ENCODE results near the gene MCL1. TPM values are rescaled to one million over a fixed set of nuclear protein-coding genes. Genes with fewer than 3 reads are reported as not detected.

MCL1 gene
- total and polyA plus RNA-seq, 2 experiments from 2014 or later = 55.3 to 244 TPM

GRCh38 chr1:150552128-150552910, 27.1 kb downstream of the MCL1 start:
- no peak for ATAC-seq
- Mint-ChIP-seq H3K27ac (no peak overlapping the region), H3K27me3 (ENCODE audit: insufficient read depth, low read depth, poor library complexity) (peaks cover 21% of the 10 kb centered on the region), H3K36me3 (ENCODE audit: low read depth) (no peaks in the 10 kb centered on the region; the same call in 2 of the 3 replicates), H3K9me3 (no peaks in the 10 kb centered on the region), H3K4me1 (peaks cover 37% of the 10 kb centered on the region), H3K4me3 (no peak overlapping the region; the same call in 2 of the 3 replicates)
- Histone ChIP-seq H4K20me1 (replicated peaks; ENCODE audit: insufficient read depth) (no peaks in the 10 kb centered on the region), H3K9me2 (ENCODE audit: insufficient read depth) (no peaks in the 10 kb centered on the region), H3K27me3 (ENCODE audit: insufficient read depth) (peaks cover 22% of the 10 kb centered on the region), H2AFZ (no peak overlapping the region), H3K36me3 (ENCODE audit: insufficient read depth) (no peaks in the 10 kb centered on the region), H3K4me2 (no peak overlapping the region; the same call in 1 of the 2 replicates), H3K4me1 (ENCODE audit: insufficient read depth) (peaks cover 15% of the 10 kb centered on the region; the same call in 1 of the 2 replicates), H3K79me2 (replicated peaks; ENCODE audit: insufficient read depth) (no peaks in the 10 kb centered on the region), H3K27ac (ENCODE audit: low read depth) (no peak overlapping the region), H3K4me3 (no peak overlapping the region), H3F3A (replicated peaks; ENCODE audit: low read depth) (peaks cover 4% of the 10 kb centered on the region)
- no peak for DNase-seq (ENCODE audit: low spot score)
- TF ChIP-seq NANOG (IDR thresholded peaks at IDR 0.05; ENCODE audit: borderline replicate concordance) (no peak), CREB1 (CRISPR knock-in tag; IDR thresholded peaks at IDR 0.05; ENCODE audit: low read depth) (no peak), POLR2AphosphoS5 (IDR thresholded peaks at IDR 0.05; ENCODE audit: low read depth) (no peak), EZH2 (IDR thresholded peaks at IDR 0.05; ENCODE audit: low read depth, unreplicated experiment) (no peak)

- H3K27me3 Mint-ChIP-seq (ENCODE audit: insufficient read depth, low read depth, poor library complexity) = peaks cover 26% of the 10 kb centered on the region
- no peaks in the 10 kb centered on the region for H3K36me3 ChIP-seq (ENCODE audit: insufficient read depth)
- no peaks in the 10 kb centered on the region for H4K20me1 ChIP-seq (replicated peaks; ENCODE audit: insufficient read depth)
- H3K4me2 ChIP-seq = no peak overlapping the region; the same call in 1 of the 2 replicates
- no peaks in the 10 kb centered on the region for H3K9me3 Mint-ChIP-seq
- no peak overlapping the region for H2AFZ ChIP-seq
- no peak overlapping the region for H3K27ac ChIP-seq (ENCODE audit: low read depth)
- peaks cover 15% of the 10 kb centered on the region; the same call in 1 of the 2 replicates for H3K4me1 ChIP-seq (ENCODE audit: insufficient read depth)
- DNase-seq (ENCODE audit: low spot score) (no peak), ATAC-seq (no peak)
- H3K4me3 Mint-ChIP-seq = no peak overlapping the region; the same call in 2 of the 3 replicates
- H3K4me3 ChIP-seq = no peak overlapping the region
- H3K27me3 ChIP-seq (ENCODE audit: insufficient read depth) = peaks cover 28% of the 10 kb centered on the region
- H3F3A ChIP-seq (replicated peaks; ENCODE audit: low read depth) = peaks cover 4% of the 10 kb centered on the region
- H3K4me1 Mint-ChIP-seq = peaks cover 37% of the 10 kb centered on the region
- H3K9me2 ChIP-seq (ENCODE audit: insufficient read depth) = no peaks in the 10 kb centered on the region
- H3K27ac Mint-ChIP-seq = no peak overlapping the region
- no peaks in the 10 kb centered on the region for H3K79me2 ChIP-seq (replicated peaks; ENCODE audit: insufficient read depth)
- H3K36me3 Mint-ChIP-seq (ENCODE audit: low read depth) = no peaks in the 10 kb centered on the region; the same call in 2 of the 3 replicates
- TF ChIP-seq CTCF (conservative IDR thresholded peaks at IDR 0.05; ENCODE audit: low read depth in 2 of 2) = no peak
- TF ChIP-seq REST (IDR thresholded peaks at IDR 0.05; ENCODE audit: unreplicated experiment) = no peak
- no peak for TF ChIP-seq POLR2AphosphoS5 (IDR thresholded peaks at IDR 0.05; ENCODE audit: low read depth)
- no peak for TF ChIP-seq ZNF462 (CRISPR knock-in tag; IDR thresholded peaks at IDR 0.05)
- no peak for TF ChIP-seq EZH2phosphoT487 (IDR thresholded peaks at IDR 0.05; ENCODE audit: unreplicated experiment)
- no peak for TF ChIP-seq NANOG (IDR thresholded peaks at IDR 0.05; ENCODE audit: borderline replicate concordance)
Measured at GRCh38 chr1:150551784-150552127, 27.7 kb downstream of the MCL1 start.

Data from GM23338 (cell line).